Measurements from ENCODE around the gene SOX6.

DNA sequence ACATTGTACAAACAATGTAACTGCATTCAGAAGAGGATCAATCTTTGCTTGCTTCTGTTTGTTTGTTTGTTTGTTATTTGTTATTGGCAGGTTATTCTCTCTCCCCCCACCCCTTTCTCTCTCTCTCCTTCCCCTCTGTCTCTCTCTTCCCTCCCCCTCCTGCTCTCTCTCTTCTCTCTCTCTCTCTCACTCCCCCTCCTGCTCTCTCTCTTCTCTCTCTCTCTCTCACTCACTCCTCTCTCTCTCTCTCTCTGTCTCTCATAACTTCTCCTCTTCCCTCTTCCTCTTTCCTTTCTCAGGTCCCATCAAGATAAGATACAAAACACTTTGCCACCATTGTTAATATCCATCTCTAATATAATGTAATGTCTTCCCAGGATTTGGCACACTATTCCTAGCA, 236.3 kb downstream of the SOX6 start:
- no peak for TF ChIP-seq POLR2AphosphoS5 (IDR thresholded peaks at IDR 0.05; ENCODE audit: low read depth, low read length)
- no peak for TF ChIP-seq POLR2A (IDR thresholded peaks at IDR 0.05; ENCODE audit: low read depth, low read length)
- TF ChIP-seq TAF1 (IDR thresholded peaks at IDR 0.05; ENCODE audit: low read depth, low read length): no peak
- TF ChIP-seq SPI1 (IDR thresholded peaks at IDR 0.05; ENCODE audit: low read depth, low read length): no peak
- TF ChIP-seq PAX5 (IDR thresholded peaks at IDR 0.05; ENCODE audit: insufficient read depth, low read length, severe bottlenecking): no peak

Measured in GM12891 (cell line).